Thoracic aorta (tissue), 2 donors: ENCODE data around the gene P2RY12. TPM values are rescaled to one million over a fixed set of nuclear protein-coding genes. Genes with fewer than 3 reads are reported as not detected.

ENCODE experiments used
- ATAC-seq: fragments of 150-250 bp; one replicate; pipeline ENCODE4 v1.8.0; 2017; ENCODE audit warnings: low read depth; ENCODE audit not compliant: insufficient number of reproducible peaks, low FRiP score
- DNase-seq: peaks from one replicate; pipeline ENCODE4 v3.0.0-alpha.2; 2020; ENCODE audit warnings: low spot score
- H3K27ac ChIP-seq, 2 donors: fragments of 200-600 bp; sonication (generic); 1 replicate in 1 of 2; 2 replicates in 1 of 2; pipeline ENCODE4 v1.5.1; 2016; ENCODE audit warnings: mild to moderate bottlenecking in 2 of 2, moderate library complexity in 2 of 2
- H3K27me3 ChIP-seq: fragments of 200-600 bp; sonication (generic); replicated peaks from 2 replicates; pipeline ENCODE4 v1.6.0; 2016; ENCODE audit warnings: mild to moderate bottlenecking; ENCODE audit not compliant: insufficient read depth
- H3K36me3 ChIP-seq: fragments of 200-600 bp; sonication (generic); one replicate; pipeline ENCODE4 v1.5.1; 2016
- H3K4me1 ChIP-seq, 2 donors: fragments of 200-600 bp; sonication (generic); 1 replicate in 1 of 2; 2 replicates in 1 of 2; pipeline versions ENCODE4 v1.5.1 to v1.6.0; 2016; ENCODE audit warnings: low read depth in 2 of 2, mild to moderate bottlenecking in 1 of 2; ENCODE audit not compliant: control insufficient read depth in 1 of 2
- H3K4me3 ChIP-seq: fragments of 200-600 bp; sonication (generic); 2 replicates; pipeline ENCODE4 v1.5.1; 2016; ENCODE audit warnings: mild to moderate bottlenecking
- H3K9me3 ChIP-seq: fragments of 200-600 bp; sonication (generic); 2 replicates; pipeline ENCODE4 v1.5.1; 2016
- CTCF ChIP-seq: fragments of 200-600 bp; sonication (generic); IDR thresholded peaks from one replicate; pipeline ENCODE4 v1.5.1; 2019; ENCODE audit warnings: antibody characterized with exemption
- total RNA-seq, 2 donors: library from RNA; depleted of rRNA; stranded (reverse); fragments of >200 nt; gene quantifications; one replicate each; pipeline versions ENCODE4 v1.1.0 to v1.2.3, GENCODE V29; 2016

P2RY12 gene
- total RNA-seq, 2 donors from 2014 or later = 2.2 to 10.7 TPM

DNA sequence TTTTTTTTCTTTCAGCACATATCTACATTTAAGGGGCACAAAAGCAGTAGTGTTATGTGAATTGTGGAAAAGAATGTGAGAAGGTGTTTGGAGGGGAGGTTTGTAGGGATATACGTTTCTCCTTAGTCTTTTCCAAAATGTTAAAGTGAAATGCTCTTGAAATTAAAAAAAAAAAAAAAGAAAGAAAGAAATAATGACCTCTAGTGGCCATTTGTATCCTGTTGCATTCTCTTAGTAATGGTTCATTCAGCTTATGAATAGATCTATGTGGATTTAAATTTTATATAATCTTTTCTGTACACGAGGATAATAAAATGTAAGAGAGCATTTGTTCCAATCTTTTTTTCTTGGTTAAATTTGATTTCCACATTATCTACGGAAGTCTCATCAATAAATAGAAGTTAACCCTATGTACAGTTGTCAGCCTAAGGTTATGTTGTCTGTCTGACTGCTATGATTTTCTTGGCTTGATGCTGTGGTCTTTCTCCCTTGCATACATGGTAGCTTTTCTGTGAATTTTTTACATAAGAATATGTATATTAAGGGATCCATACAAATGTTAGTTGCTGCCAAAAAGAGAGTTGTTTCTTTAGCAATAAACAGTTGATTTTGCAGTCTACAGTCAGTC, 56.9 kb downstream of the P2RY12 start:
- DNase-seq (no peak), ATAC-seq (no peak)
- no peak overlapping the region for H3K27ac ChIP-seq

DNA sequence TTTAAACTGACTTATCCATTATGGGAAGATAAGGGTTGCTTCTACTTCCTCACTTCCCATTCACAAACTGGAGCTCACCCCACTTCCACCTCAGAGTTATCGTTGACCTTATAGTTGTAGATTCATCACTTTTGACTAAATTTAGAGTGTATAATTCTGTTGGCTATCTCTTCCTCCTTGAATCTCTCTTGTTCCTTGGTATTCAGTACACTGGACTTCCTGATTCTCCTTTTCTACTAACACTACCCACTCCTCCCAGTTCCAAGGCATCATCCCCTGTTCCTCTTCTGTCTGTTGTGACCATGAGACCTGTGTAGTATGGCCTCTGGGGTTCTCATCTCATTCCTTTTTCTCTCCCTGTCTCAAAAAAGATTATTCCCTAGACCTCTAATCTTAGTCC, 62.0 kb downstream of the P2RY12 start:
- Histone ChIP-seq H3K36me3 (no peaks in the 10 kb centered on the region), H3K9me3 (no peaks in the 10 kb centered on the region), H3K4me1 (no peaks in the 10 kb centered on the region), H3K27ac (no peak overlapping the region), H3K27me3 (no peaks in the 10 kb centered on the region), H3K4me3 (no peak overlapping the region)
- no peak for TF ChIP-seq CTCF
- ATAC-seq = no peak
- DNase-seq = no peak

More for the DNA sequence above, 56.9 kb downstream of the P2RY12 start:
- TF ChIP-seq CTCF = peak; percentile 38
- Histone ChIP-seq H3K9me3 (no peaks in the 10 kb centered on the region), H3K4me3 (peak overlapping the region; percentile 46), H3K27me3 (no peaks in the 10 kb centered on the region), H3K4me1 (no peaks in the 10 kb centered on the region), H3K36me3 (no peaks in the 10 kb centered on the region)

DNA sequence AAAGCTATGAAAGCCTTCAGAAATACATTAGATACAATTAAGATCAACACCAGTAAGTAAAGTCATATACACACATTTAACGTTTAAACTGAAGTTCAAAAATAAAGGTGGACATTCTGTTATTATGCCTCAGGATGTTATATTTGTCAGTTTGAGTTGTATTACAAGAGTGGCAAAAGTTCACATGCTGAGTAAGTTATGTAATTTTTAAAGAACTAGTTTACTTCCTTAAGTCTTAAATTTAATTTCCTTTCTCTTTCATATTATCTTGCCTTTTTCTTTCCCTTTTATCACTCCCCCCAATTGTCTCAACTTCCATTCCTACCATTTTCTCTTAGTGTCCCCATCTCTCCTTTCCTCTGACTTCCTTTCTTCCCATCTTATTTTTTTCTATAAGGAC, 63.0 kb downstream of the P2RY12 start:
- Histone ChIP-seq H3K4me1 (no peaks in the 10 kb centered on the region), H3K27ac (no peak overlapping the region), H3K36me3 (no peaks in the 10 kb centered on the region), H3K4me3 (no peak overlapping the region), H3K27me3 (no peaks in the 10 kb centered on the region), H3K9me3 (no peaks in the 10 kb centered on the region)
- no peak for DNase-seq
- no peak for ATAC-seq
- TF ChIP-seq CTCF = no peak

DNA sequence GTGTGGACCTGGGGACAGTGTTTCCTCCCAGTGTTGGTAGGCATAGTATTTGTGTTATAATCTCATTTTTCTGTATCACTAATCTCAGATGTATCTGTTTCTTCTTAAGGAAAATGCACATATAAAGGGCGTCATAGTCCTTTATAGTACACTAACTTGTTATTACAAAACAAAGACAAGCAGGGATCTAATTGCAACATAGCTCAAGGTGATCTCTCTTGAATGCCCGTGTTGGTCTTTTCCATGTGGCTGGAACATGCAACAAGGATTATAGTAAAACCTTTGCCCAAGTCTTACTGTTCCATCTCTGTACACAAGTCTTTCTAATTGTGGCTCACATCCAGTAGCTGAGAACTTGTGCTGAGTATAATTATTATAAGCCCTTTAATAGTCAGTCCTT, 64.4 kb downstream of the P2RY12 start:
- no peaks in the 10 kb centered on the region for H3K36me3 ChIP-seq
- H3K4me1 ChIP-seq = no peaks in the 10 kb centered on the region
- ATAC-seq (no peak), DNase-seq (no peak)
- H3K9me3 ChIP-seq = no peaks in the 10 kb centered on the region
- no peaks in the 10 kb centered on the region for H3K27me3 ChIP-seq
- no peak for TF ChIP-seq CTCF
- H3K27ac ChIP-seq = no peak overlapping the region
- no peak overlapping the region for H3K4me3 ChIP-seq

DNA sequence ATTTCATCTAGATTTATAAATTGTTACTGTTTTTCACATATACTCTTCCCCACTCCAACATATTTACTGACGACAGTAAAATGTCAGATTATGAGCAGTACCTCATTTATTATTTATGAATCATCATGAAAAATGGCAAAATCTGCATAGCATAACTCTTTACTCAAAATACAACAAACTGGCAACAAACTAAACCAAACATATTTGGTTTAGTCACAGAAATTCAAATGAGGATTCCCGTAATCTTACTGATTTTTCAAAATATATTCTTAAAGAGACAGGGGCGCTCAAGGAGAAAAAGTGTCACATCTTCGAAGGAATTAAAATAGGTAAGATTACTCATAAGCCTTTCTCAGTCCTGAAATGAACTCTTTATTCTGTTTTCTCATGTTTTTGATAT, 64.9 kb downstream of the P2RY12 start:
- no peak for TF ChIP-seq CTCF
- ATAC-seq (no peak), DNase-seq (no peak)
- Histone ChIP-seq H3K27ac (no peak overlapping the region), H3K4me3 (no peak overlapping the region), H3K27me3 (no peaks in the 10 kb centered on the region), H3K9me3 (no peaks in the 10 kb centered on the region), H3K36me3 (no peaks in the 10 kb centered on the region), H3K4me1 (no peaks in the 10 kb centered on the region)
